NCI-H2081 (cell line): ENCODE results near the gene FOXL2.
A peak's percentile ranks its signal among the peaks of the same experiment; 100 is the strongest.

Source experiments
- DNase-seq, 2 experiments: peaks; one replicate each; lab custom pipeline; 2025; lab: John Stamatoyannopoulos, UW

FOXL2 gene

DNA sequence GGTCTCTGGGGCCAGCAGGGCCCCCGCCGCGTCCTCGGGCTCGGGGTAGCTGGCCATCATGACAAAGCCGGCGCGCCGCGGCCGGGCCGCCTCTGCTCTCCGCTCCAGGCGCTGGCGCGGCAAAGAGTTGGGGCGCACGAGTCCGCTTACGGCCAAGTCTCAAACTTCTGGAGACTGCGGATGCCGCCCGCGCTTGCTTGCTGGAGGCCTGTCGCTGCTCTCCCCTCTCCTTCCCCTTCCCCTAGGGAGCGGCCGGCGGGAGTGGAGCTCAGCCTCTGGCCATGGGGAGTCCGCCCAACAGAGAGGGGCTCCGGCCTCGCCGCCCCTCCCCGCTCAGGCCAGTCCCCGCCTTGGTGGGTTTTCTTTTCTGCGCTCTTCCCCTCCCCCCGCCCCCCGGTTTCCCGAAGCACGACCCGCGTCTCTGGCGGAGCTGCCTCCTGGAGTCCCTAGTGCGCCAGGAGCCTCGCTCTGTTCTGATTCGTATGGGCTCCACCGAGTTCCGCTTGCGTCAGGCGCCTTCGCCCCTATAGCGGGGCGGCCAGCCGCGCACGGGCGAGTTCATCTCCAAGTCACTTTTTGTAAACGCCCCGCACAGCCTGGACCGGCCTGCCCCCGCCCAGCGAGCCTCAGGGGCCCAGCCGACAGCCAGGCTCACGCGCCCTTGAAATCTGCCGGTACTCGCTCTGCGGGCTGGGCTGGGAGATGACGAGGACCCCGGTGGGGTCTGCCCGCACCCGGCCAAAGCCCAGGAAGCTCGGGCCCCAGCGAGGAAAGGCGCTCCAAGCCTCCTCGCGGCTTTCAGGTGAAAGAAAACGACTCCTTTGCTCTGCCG is at the start of gene FOXL2, which contains the start of gene FOXL2NB:
Gene FOXL2 (minus strand): TSS at position 475 of the 832 bp plus-strand sequence. CDS start 415 bp downstream, at position 60.
Gene FOXL2NB (plus strand): TSS at position 555 of the 832 bp plus-strand sequence. CDS start 148 bp downstream, at position 703.
- DNase-seq = peak in 1 of 2 experiments; percentile 46

DNA sequence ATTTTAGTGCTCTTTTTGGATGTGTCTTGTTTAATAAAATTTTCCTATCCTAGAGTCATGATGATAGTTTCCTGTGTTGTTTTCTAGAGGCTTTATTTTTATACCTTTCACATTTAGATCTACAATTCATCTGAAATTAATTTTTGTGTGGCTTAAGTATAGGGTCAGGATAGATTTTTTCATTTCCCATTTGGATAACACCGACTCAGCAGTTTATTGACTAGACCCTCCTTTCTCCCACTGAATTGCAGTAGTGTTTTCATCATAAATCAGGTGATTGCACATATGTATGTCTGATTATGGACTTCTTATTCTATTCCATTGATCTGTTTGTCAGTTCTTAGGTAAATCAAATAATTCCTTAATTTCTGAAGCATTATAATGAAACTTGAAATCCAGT is 48.8 kb upstream of the FOXL2 start:
- no peak for DNase-seq

DNA sequence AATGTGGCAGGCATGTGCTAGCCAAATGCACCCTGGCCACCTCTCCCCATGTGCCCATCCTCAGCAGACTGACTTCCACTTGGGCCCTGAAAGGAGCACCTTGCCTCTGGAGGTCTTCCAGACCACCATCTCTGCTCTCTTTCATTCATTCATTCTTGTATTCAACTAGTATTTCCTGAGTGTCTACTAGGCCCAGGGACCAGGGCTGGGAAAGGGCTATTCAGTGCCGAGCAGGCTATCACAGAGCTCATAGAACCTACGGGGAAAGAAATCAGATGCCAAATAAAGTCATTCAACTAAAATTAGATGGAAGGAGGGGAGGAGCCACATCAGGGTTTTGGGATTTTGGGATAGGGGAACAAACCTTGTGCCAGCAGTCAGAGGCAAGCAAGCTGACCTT is 40.2 kb upstream of the FOXL2 start:
- no peak for DNase-seq

DNA sequence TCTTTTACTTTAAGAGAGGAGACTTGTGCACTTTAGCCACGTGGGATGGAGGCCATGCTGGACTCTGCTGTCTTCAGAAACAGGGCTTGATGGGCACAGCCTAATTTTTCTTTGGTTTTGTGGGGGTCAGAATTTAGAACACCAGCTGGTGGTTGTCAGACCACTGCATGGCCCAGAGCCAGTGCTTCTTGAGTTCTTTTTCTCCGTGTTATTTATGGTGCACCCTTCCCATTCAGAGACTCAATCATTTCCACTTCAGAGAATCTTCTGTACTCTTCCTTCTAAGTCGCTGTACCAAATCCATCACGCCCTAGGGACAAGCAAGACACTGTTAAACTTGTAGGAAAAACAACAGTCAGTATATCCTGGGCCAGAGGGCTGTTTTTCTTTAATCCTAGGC is 39.0 kb upstream of the FOXL2 start:
- no peak for DNase-seq

DNA sequence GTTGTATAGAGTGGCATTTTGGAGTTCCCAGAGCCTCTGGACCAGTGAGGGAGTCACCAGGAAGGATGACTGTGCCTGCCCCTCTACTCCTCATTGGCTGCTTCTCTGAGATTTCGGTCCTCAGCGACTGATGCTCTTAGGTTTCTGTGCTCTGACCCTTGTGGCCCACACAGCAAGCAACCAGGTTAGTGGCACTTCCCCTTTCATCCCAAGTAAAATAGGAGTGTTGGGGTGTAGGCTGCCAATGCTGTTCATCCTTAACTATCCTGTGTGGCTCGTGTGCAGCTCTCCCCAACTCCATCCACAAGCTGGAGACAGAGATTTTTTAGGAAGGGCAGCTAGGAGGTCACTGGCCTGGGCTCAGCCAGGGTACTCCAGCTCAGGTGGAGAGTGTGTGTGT is 37.9 kb upstream of the FOXL2 start:
- DNase-seq = no peak

DNA sequence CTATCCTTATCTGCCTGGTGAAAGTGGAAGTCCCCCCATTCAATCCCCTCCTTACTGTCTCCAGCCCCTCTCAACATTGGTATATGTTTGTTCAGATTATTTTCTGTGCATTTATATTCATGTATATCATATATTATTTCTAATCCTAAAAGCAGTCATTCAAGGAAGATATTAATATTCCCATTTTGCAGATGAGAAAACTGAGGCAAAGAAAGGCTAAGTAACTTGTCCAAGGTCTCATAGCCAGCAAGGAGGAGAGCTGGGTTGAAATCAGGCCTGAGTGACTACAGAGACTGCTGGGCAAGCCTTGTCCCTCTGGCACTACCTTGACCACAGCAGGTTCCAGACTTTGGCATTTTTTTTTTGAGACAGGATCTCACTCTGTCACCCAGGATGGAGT is 29.1 kb upstream of the FOXL2 start:
- DNase-seq = no peak

DNA sequence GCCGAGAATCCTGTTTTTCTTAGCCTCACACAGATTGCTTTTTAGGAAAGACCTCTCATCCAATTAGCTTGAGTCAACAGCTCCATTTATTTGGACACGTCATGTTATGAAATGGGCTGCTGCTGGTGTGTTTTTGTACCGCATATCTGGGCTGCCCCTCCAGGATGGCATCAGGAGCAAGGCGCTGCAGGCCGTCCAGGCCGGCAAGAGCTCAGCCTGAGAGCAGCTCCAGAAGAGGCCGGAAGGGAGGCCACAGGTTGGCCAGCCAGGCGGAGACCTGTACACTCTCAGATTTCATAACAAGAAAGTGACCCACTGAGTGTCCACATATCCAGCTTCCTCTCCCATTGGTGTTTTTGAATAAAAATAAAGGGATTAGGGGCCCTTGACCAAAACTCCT is 28.4 kb upstream of the FOXL2 start:
- no peak for DNase-seq

DNA sequence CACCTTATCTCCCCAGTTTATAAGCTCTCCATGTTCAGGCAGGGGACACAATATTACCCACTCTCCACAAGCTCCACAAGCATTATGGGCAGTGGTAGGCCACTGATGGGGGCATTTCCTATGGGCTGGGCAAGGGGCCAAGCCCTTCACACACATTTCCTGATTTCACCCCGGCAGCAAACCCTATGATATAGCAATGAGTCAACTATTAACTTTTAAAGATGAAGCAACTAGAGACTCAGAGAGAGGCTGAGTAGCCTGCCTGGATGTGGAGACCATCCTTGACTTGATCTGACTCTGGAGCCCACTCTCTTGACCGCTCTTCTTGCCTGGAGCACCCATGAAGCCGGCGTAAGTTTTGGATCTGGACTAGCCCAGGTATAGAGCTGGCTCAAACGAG is 27.5 kb upstream of the FOXL2 start:
- no peak for DNase-seq

DNA sequence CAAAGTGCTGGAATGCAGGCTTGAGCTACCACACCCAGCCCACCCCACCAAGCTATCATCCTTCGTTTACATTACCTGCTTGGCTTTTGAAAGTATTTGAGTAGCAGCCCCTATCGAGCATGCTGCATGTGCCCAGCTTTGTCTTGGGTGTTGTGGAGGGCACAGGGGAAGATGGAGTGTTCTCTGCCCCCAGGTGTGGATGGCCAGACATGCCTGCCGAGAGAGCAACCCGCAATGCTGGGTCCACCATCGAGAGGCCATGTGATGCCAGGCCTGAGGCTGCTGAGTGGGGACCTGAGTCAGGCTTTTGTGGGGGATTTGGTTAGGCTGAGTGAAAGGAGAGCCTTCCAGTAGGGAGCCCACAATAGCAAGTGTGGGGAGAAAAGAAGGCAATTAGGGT is 26.0 kb upstream of the FOXL2 start:
- DNase-seq = no peak

DNA sequence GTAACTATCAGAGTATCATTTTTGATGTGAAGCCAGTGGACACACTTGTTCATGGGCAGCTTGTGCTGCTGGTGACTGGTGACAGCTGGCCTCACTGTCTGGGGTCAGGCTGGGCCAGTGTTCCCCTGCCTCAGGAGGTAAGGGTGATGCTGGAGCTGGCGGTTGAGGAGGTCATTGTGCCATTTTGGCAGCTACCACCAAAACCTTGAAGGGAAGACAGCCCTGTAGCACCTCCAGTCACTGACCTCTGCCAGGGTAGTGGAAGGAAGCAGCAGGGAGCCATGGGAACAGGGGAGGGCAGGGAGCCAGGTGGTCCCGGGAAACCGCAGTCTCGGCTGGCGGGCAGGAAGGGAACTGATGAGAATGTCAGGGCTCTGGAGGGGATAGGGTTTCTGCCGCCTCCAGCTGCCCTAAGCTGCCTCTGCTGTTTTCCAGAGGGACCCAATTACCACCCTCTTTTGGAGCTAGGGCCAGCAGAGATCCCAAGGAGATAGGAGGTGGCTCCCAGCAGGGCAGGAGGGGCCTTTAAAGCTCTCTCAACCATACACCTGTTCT is 24.9 kb upstream of the FOXL2 start:
- DNase-seq = no peak

DNA sequence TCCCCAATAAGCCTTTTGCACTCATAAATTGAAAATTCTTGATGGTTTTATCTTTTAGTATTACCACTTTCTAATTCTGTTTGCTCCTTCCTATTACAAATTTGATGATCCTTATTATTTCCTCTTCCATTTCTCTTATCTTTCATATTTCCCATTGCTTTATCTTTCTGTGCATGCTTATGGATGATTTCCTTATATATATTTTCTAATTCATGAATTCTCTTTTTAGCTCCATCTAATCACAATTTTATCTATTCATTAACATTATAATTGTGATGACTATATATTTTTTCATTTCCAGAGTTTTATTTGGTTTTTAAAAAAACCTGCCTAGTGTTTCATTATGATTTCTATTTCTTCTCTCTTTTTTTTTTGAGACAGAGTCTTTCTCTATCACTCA is 18.0 kb upstream of the FOXL2 start:
- DNase-seq = no peak

DNA sequence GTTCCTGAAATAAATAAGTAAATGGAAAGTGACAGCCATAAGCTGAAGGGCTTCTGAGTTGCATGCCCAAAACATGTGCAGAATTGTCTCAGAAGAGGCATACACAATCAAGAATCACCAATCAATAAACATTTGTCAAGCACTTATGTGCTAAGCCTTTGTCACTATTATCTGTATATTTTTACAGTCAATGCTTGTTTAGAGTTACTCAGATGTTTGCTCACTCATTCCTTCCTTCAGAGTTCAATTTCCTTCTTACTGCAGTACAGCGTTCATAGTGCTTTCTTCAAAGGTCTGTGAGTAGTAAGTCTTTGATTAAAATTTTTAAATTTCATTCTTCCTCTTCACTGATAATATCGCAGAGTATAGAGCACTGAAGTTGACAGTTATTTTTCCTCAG is 17.3 kb upstream of the FOXL2 start:
- no peak for DNase-seq

DNA sequence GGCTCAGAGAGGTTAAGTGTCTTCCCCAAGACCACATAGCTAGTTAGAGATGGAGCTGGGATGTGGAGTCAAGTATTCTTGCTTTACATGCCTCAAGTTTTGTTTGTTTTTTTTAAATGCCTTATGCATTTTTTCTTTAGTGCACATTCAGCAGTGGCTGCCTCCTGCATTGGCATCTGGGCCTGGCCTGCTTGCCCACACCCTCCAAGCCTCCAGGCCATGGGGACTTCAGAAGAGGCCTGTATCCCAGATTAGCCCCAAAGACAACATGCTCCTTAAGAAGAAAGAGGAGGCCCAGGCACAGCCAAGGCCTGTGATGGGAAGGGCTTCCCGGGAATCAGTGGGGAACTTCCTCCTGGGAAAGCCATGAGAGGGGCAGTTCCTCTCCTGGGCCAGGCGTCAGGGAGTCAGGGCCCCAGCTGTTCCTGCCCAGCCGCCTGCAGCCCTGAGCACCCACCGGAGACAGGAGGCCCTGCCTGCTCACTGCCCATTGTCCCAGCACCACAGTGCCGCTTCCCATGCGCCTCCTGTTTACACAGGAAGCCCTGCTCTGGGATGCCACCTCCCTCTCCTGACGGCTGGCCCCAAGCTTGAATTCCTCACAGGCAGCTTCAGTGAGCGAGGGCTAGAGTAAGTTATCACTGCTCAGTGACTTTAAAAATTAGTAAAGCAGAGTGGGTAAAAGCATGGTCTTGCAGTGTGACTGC is 16.1 kb upstream of the FOXL2 start:
- DNase-seq = no peak

DNA sequence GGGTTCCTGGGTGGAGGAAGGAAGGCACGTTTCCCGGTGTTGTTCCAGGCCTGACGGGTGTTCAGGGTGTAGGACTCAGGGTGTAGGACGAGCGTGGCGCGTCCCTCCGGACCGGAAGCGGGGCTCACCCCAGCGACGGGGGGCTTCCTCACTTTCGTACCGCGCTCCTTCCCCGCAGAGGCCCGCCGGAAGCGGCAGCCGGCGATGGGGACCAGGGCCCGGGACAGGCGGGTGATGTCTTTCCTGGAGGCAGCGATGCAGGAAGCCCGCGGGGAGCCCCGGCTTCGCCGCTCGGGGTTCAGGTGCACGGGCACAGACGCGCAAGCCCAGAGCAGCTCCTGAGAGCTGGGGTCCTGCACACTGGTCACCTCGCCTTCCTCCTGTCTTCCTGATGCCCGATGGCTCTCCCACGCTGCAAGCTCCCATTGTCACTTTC is 13.5 kb upstream of the FOXL2 start:
- DNase-seq = no peak

DNA sequence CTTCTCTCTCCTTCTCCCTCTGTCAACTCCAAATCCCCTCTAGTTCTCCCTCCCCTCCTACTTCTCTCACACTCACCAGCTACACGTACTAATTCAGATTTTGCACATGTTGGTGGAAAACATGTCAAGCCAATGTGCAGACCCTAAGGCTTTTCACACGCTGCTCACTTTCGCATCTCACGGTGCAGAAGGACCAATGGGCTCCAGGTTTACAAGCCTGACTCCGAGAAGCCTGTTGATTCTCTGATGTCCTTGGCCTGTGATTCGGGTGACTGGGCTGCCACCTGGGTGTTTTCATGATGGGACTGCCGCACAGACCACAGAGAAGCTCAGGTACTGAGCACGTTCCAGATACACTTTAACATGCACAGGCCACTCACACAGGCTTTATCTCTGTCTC is 3.8 kb upstream of the FOXL2 start:
- no peak for DNase-seq

DNA sequence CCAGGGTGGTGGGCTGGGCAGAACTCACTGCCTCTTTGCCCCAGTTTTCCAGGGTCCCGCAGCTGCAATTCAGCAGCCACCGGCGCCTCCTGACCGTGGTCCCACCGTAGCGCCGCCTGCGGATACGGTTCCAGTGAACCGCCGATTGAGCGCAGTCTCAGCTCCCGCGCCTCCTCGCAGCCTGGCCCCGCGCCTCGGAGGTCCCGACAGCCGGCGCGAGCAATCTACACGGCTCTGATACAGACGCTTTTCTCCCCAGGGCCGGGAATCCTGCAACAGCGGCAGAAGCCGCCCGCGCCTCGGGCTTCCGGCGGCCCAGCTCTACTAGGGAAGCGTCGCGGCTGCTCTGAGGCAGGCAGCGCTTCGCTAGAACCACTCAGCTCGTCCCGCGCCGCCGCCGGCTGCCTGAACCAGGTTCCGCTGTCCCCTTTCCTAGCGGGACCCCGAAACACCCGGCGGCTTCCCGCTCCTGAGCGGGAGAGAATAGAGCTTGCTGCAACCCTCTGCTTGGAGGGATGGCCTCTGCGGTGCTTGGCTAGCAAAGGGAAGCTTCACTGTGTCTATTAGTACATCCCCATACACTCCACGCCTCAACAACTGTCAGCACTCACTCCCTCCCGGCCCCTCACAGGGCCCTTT is 3.2 kb upstream of the FOXL2 start:
- peak; percentile 26 to 36 for DNase-seq

DNA sequence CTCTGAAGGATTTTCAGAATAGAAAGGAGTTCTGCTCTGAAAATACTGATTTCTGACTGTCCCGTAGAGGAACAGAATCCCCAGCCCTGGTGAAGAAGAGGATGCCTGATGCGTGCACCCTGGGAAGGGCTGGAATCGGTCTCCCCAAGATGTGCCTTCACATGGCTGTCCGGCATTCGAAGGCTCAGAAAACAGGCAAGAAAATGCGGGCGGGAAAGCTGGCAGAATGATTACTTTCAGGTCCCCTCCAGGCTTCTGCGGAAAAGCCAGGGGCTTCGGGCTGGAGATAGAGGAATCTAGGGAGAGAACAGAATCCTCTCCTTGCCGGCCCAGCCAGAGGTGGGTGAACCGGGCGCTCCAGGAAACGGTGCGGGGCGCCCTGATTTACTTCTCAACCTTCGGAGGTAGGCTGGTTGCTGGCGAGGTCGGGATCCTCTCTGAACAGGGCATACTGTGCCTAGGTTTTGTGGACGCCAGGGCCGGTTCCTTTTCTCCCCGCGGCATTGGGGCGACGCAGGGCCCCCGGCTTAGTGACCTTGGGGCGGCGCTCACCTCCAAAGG is 2.6 kb upstream of the FOXL2 start:
- no peak for DNase-seq

DNA sequence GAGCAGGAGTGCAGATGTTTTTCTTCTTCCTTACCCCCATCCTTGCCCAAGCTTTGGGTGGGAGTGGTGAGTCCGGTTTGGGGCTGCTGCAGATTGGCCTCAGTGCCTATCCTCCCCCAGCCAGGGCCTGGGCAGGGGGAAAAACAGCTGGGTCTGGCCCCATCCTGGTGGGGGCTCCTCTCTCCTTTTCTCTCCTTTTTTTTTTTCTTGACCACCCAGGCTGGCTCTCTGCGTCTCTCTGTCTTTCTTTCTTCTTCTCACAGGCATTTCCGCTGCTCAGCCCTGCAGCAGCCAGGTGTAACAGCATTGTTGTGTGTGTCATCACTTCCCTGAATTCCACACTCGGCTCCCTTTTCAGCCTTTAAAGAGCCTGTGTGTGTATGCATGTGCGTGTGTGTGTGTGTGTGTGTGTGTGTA is 2.1 kb upstream of the FOXL2 start:
- no peak for DNase-seq

DNA sequence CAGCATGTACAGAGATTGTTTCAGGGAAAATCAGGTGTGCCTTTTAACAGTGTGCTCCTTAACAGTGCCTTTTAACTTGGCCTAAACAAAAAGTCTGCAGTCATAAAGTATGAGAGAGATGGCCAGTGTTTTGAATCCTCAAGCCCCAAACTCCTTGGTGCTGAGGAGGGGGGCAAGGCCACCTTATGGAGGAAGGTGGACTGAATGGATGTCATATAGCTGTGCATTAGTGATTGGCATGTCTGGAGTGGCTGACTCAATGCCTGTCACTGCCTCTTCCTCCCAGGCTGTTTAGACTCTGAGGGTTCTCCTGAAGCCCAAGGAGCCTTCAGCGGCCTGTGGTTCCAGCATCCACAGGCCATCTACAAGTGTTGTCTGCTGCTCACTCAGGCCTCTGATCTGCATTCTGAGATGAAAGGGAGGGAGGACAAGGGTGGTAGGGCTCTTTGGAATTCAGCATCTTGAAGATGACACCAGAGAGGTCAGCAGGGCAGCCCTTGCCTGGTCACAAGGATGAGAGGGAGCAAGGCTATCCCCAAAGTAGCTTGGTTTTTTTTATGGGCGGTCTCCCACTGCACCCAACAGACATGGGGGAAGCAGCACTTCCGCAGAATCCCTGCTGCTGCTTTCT is 1.5 kb upstream of the FOXL2 start:
- DNase-seq = no peak

DNA sequence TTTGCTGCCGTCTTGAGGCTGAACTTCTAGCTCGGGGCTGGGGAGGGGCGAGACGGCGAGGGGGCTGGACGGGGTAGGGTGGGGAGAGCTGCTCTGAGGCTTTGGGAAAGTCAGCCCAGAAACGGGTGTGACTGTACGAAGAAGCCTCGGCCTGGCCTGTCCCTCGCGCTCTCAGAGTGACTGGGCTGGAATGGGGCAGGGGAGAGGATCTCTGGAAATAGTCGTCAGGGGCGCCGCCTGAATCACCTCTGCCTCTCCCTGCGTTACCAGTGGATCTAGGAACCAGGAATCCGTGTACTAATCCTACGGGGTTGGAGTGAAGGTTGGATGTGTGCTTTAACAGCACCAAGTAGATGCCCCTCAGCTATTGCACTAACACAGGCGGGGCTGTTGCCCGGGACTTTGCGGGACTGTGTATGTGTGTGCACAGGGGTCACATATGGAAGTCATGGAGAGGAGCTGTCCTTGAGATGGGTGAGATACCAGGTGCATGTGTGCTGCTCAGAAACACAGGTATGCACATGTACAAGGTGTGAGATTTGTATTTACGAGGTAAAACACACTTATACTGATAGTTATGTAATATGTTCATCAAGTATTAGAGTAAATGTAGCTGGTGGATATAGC is 671 bp upstream of the FOXL2 start:
- no peak for DNase-seq
